Pancreas (tissue), 10 donors: ENCODE results near the gene ADGRB2. TPM values are rescaled to one million over a fixed set of nuclear protein-coding genes. Genes with fewer than 3 reads are reported as not detected.

ENCODE experiments used
- ATAC-seq, 4 donors: fragments of 200-7000 bp; cut with Tn5 transposase; one replicate each; pipeline versions ENCODE4 v1.8.0 to v1.9.1; 2020; ENCODE audit warnings: mild to moderate bottlenecking in 4 of 4, moderate library complexity in 4 of 4
- DNase-seq, 6 donors: peaks; one replicate each; pipeline ENCODE4 v3.0.0-alpha.2; 2020
- FAIRE-seq: peaks from 2 replicates; lab custom pipeline; 2012; peaks lifted over from hg19 to GRCh38; lab: Jason Lieb, UNC
- H3K27ac ChIP-seq, 4 donors: fragments of 200-600 bp; sonication (generic); 1 replicate in 3 of 4; 2 replicates in 1 of 4; pipeline versions ENCODE4 v1.5.0 to v1.8.0; 2020
- H3K27me3 ChIP-seq, 4 donors: fragments of 200-600 bp; one replicate each; pipeline ENCODE4 v1.8.0; 2021
- H3K36me3 ChIP-seq, 3 donors: fragments of 200-600 bp; sonication (generic) in 1 of 3; one replicate each; pipeline versions ENCODE4 v1.5.0 to v1.8.0; 2020 to 2021
- H3K4me1 ChIP-seq, 3 donors: fragments of 200-600 bp; one replicate each; pipeline ENCODE4 v1.8.0; 2021
- H3K4me3 ChIP-seq, 4 donors: fragments of 200-600 bp; sonication (generic) in 2 of 4; one replicate each; pipeline versions ENCODE4 v1.5.0 to v1.8.0; 2020 to 2021
- H3K9me3 ChIP-seq, 4 donors: fragments of 200-600 bp; one replicate each; pipeline ENCODE4 v1.8.0; 2021
- CTCF ChIP-seq, 4 donors: fragments of 200-600 bp; sonication (generic) in 3 of 4; IDR thresholded peaks; one replicate each; pipeline versions ENCODE4 v1.5.0 to v1.8.0; 2021; ENCODE audit warnings: antibody characterized with exemption in 4 of 4
- WGBS, 2 donors: extraction: QIAGEN DNeasy Blood & Tissue Kit; methylation state at CpG; one replicate each; pipeline ENCODE4 v1.1.7; 2013; 5-methylcytosine and 5-hydroxymethylcytosine counted together
- intact Hi-C, 3 donors: fragments of 100-400 bp; cut with DNase I; formaldehyde crosslinking; loops; one replicate each; pipeline versions ENCODE4 v1.11.1 to v1.14.2; 2022
- polyA plus RNA-seq, 2 donors: library from polyadenylated mRNA; stranded (reverse); fragments of 200-250 nt; gene quantifications; one replicate each; pipeline ENCODE4 v1.2.3, GENCODE V29; 2013
- total RNA-seq, 6 donors: library from RNA; stranded (reverse); fragmentation: NEBNext Ultra II Directional in 4 of 6; extraction: Animal tissue kit (Norgen Biotek cat#: 25700) in 4 of 6; gene quantifications; one replicate each; pipeline versions ENCODE4 v1.2.1 to v1.2.4, GENCODE V29; 2021 to 2023
- donor health status: healthy with polysubstance abuse.
- donor health status: DM: no; HTN: no; CAD: no; lungs with moderate emphysema.
- donor health status: DM: no; HTN: no; CAD: no.
- donor health status: control.
- donor health status: control.
- donor health status: Bipolar disorder and iron deficiency.
- donor health status: DM: yes; HTN: yes; CAD: no.
- donor health status: DM: no; HTN: no; CAD: no.
- donor health status: DM: no; HTN: no; CAD: no.
- donor health status: DM: yes; HTN: yes; CAD: no.

The ADGRB2 gene
- total and polyA plus RNA-seq, 8 donors, result 0.12 to 1.3 (median 0.43) TPM

GRCh38 chr1:31694964-31695313 is 69.2 kb downstream of the ADGRB2 start:
- no peak for TF ChIP-seq CTCF (IDR thresholded peaks at IDR 0.05)
- intact Hi-C loops, result no loop called here
- Histone ChIP-seq H3K27ac (no peak overlapping the region), H3K36me3 (no peaks in the 10 kb centered on the region), H3K9me3 (no peaks in the 10 kb centered on the region), H3K27me3 (no peaks in the 10 kb centered on the region), H3K4me1 (no peaks in the 10 kb centered on the region), H3K4me3 (no peak overlapping the region)
- ATAC-seq, result no peak
- no peak for FAIRE-seq
- DNase-seq, result no peak
- WGBS, 2 donors, result 76 to 87% methylated on average over 8 of the region's 8 CpGs

GRCh38 chr1:31694069-31694963 is 69.8 kb downstream of the ADGRB2 start:
- no peak for ATAC-seq
- FAIRE-seq, result no peak
- H3K27ac ChIP-seq, result no peak overlapping the region
- no peak overlapping the region for H3K4me3 ChIP-seq
- TF ChIP-seq CTCF (IDR thresholded peaks at IDR 0.05), result no peak
- H3K36me3 ChIP-seq, result no peaks in the 10 kb centered on the region
- H3K9me3 ChIP-seq, result no peaks in the 10 kb centered on the region
- intact Hi-C loops, result no loop called here
- DNase-seq, result no peak
- H3K27me3 ChIP-seq, result no peaks in the 10 kb centered on the region
- H3K4me1 ChIP-seq, result no peaks in the 10 kb centered on the region
- 82% methylated on average over 12 of the region's 12 CpGs for WGBS, 2 donors

GRCh38 chr1:31693231-31693630 is 70.9 kb downstream of the ADGRB2 start:
- H3K36me3 ChIP-seq, result no peaks in the 10 kb centered on the region
- TF ChIP-seq CTCF (IDR thresholded peaks at IDR 0.05), result no peak
- no peaks in the 10 kb centered on the region for H3K27me3 ChIP-seq
- H3K27ac ChIP-seq, result no peak overlapping the region
- H3K9me3 ChIP-seq, result no peaks in the 10 kb centered on the region
- no peaks in the 10 kb centered on the region for H3K4me1 ChIP-seq
- no peak for ATAC-seq
- 72 to 83% methylated on average over 10 of the region's 10 CpGs for WGBS, 2 donors
- no peak for DNase-seq
- no peak overlapping the region for H3K4me3 ChIP-seq
- intact Hi-C loops, result no loop called here
- FAIRE-seq, result no peak

GRCh38 chr1:31691951-31692350 is 72.2 kb downstream of the ADGRB2 start:
- intact Hi-C loops, result no loop called here
- DNase-seq (peak in 1 of 6 donors; percentile 13), FAIRE-seq (no peak), ATAC-seq (no peak)
- H3K27ac ChIP-seq, result no peak overlapping the region
- H3K4me1 ChIP-seq, result no peaks in the 10 kb centered on the region
- H3K9me3 ChIP-seq, result no peaks in the 10 kb centered on the region
- H3K27me3 ChIP-seq, result no peaks in the 10 kb centered on the region
- no peak for TF ChIP-seq CTCF (IDR thresholded peaks at IDR 0.05)
- WGBS, 2 donors, result 74 to 81% methylated on average over 11 of the region's 11 CpGs
- no peaks in the 10 kb centered on the region for H3K36me3 ChIP-seq
- H3K4me3 ChIP-seq, result no peak overlapping the region

- FAIRE-seq, result no peak
Measured at GRCh38 chr1:31691446-31691845, 72.7 kb downstream of the ADGRB2 start.

More at GRCh38 chr1:31691446-31691845, 72.7 kb downstream of the ADGRB2 start:
- ATAC-seq (no peak), DNase-seq (peak in 2 of 6 donors; percentile 26 to 60)
- Histone ChIP-seq H3K4me1 (no peaks in the 10 kb centered on the region), H3K9me3 (no peaks in the 10 kb centered on the region), H3K36me3 (no peaks in the 10 kb centered on the region), H3K4me3 (no peak overlapping the region), H3K27me3 (no peaks in the 10 kb centered on the region), H3K27ac (no peak overlapping the region)
- intact Hi-C loops, result no loop called here
- TF ChIP-seq CTCF (IDR thresholded peaks at IDR 0.05), result no peak
- 76 to 80% methylated on average over 4 of the region's 4 CpGs for WGBS, 2 donors
